OCI-LY7 (cell line): ENCODE data around the gene ATPAF2.

Experiments
- CTCF ChIP-seq: fragments of 200-600 bp; sonication (generic); conservative IDR thresholded peaks from 2 replicates; pipeline ENCODE4 v1.5.1; 2014; ENCODE audit warnings: mild to moderate bottlenecking, antibody characterized with exemption, low read length, moderate library complexity, mixed read lengths
- EZH2phosphoT487 ChIP-seq: fragments of 200-600 bp; sonication (generic); IDR thresholded peaks from 2 replicates; pipeline ENCODE4 v1.6.1; 2018; ENCODE audit warnings: low read depth, borderline replicate concordance, mild to moderate bottlenecking, mixed run types, antibody characterized with exemption, low read length, moderate library complexity, mixed read lengths

- no peak for TF ChIP-seq CTCF
- no peak for TF ChIP-seq EZH2phosphoT487
Measured at GRCh38 chr17:18015593-18015992, 23.4 kb downstream of the ATPAF2 start.
